Neural progenitor cell (in vitro differentiated cells): ENCODE measurements around the gene ANAPC10.

Experiments
- EZH2 ChIP-seq: fragments of 200-600 bp; sonication (generic); IDR thresholded peaks from 2 replicates; pipeline ENCODE4 v1.6.1; 2017; ENCODE audit warnings: antibody characterized with exemption, mild to moderate bottlenecking, moderate library complexity
- TF ChIP-seq, protein P1 (sequence below): fragments of 200-600 bp; sonication (generic); IDR thresholded peaks from 2 replicates; pipeline ENCODE4 v1.5.1; 2017; ENCODE audit warnings: antibody characterized with exemption, mild to moderate bottlenecking

DNA sequence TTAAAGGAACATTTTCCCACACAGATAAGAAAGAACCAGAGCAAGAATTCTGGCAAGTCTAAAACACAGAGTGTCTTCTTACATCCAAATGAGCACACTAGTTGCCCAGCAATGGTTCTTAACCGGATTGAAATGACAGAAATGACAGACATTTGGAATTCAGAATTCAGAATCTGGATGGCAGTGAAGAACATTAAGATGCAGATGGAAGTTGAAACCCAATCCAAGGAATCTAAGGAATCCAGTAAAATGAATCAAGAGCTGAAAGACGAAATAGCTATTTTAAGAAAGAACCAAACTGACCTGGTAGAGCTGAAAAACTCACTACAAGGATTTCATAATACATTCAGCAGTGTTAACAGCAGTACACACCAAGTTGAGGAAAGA is 21.5 kb downstream of the ANAPC10 start:
- TF ChIP-seq, protein P1, sequence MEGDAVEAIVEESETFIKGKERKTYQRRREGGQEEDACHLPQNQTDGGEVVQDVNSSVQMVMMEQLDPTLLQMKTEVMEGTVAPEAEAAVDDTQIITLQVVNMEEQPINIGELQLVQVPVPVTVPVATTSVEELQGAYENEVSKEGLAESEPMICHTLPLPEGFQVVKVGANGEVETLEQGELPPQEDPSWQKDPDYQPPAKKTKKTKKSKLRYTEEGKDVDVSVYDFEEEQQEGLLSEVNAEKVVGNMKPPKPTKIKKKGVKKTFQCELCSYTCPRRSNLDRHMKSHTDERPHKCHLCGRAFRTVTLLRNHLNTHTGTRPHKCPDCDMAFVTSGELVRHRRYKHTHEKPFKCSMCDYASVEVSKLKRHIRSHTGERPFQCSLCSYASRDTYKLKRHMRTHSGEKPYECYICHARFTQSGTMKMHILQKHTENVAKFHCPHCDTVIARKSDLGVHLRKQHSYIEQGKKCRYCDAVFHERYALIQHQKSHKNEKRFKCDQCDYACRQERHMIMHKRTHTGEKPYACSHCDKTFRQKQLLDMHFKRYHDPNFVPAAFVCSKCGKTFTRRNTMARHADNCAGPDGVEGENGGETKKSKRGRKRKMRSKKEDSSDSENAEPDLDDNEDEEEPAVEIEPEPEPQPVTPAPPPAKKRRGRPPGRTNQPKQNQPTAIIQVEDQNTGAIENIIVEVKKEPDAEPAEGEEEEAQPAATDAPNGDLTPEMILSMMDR = no peak
- TF ChIP-seq EZH2 = no peak
